NAMALWA (cell line): ENCODE measurements around the gene GRIN2A.

ENCODE experiments used
- DNase-seq: peaks from one replicate; pipeline ENCODE4 v3.0.0-alpha.2; 2015; ENCODE audit warnings: low spot score

GRIN2A gene

DNA sequence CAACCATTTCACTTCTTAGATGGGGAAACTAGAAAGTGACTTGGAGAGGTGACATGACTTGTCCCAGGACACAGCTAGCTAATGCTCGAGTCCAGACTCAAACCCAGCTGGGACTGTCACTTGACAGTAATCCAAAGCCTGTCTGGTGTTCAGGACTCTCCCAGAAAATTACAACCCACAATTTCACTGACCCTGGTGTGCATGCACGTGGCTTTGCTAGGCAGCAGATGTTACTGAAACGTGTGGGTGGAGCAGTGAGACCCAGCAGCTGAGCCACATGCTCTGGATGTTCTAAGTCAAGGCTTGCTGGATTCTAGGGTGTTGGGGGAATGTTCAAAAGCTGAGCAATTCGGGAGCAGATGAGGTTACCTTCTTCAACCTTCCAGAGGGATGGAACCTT, 364.6 kb downstream of the GRIN2A start:
- no peak for DNase-seq

DNA sequence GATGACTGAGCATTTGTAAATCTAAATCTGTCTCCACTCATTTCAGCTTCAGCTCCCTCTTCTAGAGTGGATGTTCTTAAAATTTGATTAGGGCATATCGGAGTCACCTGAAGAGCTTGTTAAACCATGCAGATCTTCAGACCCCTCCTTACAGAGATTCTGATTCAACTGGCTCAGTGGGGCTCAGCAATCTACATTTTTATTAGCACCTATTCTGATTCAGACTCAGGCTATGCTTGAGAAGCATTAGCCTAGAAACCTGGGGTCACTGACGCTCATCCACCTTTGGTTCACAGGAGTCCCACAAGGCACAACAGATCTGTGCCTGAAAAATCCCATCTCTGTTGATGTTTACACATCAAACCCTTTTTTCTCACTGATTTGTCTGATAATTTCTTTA, 365.6 kb downstream of the GRIN2A start:
- no peak for DNase-seq

DNA sequence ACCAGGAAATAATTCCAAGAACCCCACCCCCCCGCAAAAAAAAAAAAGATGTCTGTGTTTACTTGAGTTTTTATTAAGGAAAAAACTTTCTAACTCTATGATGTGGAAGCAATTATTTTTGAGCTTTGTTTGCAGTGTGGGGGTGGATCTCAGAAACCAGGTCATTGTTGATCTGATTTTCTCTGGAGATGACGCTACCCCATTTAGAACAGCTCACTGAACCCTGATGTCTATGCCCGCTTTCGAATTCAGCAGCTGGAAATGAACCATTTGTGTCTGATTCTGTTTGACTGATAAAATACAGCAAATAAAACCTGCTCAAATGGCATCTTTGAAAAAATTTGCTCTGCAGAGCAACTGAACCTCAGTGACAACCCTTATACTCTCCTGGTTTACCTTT, 368.6 kb downstream of the GRIN2A start:
- DNase-seq = no peak

DNA sequence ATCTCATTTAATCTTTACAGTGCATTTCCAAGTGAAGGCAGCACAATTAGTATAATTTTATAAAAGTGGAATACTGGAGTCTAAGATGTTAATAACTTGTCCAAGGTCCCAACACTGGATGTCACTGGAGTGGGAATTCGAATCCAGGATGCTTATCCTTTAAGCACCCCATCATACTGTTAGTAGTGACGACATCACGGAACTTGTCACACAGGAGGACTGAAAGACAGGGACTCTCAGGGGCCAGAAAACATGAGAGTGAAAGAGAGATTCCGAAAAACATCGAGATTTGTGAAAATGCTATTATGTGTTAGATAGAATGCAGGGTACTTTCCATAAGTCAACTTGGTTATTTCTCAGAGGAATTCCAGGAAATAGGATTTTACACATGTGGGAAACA, 374.0 kb downstream of the GRIN2A start:
- no peak for DNase-seq

DNA sequence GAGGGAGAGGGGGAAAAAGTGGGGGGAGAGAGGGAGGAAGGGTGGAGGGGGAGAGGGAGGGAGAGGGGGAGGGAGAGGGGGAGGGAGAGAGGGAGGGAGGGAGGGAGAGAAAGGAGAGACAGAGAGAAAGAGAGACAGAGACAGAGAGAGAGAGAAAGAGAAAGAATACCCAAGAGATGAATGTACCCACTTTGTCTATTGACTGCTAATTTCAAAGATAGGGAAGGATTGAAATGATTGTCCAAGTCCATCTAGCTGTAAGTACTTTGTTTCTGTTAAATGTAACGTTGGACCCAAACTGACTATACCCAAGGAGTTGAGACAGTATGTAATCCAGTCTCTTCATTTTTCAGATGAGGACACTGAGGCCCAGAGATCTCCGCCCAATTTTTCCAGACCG, 374.9 kb downstream of the GRIN2A start:
- no peak for DNase-seq

DNA sequence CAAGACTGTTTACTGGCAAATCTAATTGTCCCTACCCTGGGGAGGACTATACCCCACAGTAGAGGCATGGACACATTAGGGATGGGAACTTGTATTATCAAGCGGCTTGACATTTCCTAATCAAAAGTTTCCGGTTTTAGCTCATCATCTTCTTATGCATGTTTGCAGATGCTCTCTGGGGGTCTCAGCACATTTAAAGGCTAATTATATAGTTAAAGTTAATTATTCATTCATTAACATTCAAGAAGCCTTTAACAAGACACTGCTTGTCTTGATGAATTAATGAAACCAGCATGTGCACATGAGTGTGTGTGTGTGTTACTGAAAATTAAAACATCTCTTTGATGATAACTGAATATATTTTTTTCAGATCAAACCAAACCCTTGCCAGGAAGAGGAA, 377.1 kb downstream of the GRIN2A start:
- DNase-seq = no peak

DNA sequence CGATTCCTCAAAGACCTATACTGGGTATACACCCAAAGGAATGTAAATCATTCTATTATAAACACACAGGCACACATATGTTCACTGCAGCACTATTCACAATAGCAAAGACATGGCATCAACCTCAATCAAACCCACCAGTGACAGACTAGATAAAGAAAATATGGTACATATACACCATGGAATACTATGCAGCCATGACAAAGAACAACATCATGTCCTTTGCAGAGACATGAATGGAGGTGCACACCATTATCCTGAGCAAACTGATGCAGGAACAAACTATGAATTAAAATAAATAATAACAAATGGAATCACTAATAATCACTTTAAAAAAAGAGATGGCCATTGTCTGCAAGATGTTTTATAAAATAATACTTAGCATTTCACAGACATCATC, 380.1 kb downstream of the GRIN2A start:
- DNase-seq = no peak

DNA sequence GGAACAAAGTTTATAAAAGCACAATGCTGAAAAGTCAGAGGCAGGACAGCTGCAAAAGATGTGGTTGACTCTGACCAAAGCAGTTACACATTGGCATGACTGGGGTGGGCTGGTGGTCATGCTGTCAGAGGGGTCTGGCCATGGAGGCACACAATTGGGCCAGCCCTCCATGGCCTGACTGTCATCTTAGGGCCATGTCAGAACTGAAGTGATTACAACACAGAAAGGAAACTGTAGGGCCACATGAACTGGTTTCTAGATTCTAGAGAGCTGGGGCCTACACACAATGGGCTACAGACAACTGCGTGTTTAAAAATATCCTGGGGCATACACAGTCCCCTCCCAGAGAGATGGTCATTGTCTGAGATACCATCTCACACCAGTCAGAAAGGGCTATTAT, 380.6 kb downstream of the GRIN2A start:
- no peak for DNase-seq

DNA sequence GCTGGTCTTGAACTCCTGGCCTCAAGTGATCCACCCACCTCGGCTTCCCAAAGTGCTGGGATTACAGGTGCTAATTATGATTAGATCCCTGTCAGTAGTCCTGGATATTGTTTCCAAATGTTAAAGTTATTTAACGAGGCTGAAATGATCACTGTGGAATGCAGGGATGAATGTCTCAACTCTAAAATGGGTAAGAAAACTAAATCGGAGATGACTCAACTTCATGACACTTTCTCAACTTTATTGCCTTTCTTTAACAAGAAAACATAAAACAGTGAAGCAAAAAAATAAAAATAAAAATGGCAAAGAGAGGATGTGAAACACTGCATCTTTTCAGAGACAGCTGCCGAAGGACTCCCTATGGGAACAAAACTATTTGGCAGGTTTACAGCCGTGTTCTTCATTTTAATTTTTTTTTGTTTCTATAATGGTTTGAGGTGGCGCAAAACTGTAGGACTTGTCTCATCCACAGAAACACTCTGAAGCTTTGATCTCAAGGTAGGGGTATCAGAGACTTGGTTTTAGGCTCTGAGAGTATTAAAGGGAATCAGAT, 382.0 kb downstream of the GRIN2A start:
- DNase-seq = no peak

DNA sequence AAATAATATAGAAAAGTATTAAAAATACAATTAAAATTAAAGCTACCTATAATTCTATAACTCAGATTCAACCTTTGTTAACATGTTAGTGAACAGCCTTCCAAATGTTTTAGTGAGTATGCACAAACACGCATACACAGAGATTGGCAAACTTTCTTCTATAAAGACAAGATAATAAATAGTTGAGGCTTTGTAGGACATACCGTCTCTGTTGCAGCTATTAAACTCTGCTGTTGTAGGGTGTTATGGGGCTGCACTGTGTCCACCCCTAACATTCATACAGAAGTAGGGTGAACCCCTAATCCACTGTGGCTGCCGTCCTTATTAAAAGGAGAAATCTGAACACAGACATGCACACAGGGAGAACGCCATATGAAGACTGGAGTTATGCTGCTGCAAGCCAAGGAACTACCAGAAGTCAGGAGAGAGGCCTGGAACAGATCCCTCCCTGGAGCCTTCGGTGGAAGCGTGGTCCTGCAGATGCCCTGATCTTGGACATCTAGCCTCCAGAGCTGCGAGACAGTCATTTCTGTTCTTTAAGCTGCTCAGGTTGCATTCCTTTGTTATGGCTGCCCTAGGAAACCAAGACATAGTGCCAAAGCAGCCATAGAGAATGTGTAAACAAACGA, 383.2 kb downstream of the GRIN2A start:
- DNase-seq = no peak

DNA sequence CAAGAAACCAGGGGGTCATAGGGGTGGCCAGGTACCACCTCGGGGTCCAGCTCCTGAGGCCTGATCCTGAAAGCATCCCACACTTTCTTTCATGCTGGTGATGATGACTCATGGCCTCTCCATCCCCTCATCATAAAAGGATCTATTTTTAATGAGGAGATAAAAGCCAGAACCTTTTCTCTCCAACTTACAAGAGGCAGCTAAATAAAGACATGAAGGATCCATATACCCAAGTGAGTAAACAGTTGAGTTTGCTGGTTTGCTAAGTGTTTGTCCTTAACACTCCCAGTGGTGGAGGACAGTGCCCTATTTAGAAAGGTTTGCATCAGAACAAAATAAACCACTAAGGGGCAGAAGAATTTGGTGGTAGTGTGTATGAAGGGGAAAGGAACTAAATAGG, 383.8 kb downstream of the GRIN2A start:
- no peak for DNase-seq

DNA sequence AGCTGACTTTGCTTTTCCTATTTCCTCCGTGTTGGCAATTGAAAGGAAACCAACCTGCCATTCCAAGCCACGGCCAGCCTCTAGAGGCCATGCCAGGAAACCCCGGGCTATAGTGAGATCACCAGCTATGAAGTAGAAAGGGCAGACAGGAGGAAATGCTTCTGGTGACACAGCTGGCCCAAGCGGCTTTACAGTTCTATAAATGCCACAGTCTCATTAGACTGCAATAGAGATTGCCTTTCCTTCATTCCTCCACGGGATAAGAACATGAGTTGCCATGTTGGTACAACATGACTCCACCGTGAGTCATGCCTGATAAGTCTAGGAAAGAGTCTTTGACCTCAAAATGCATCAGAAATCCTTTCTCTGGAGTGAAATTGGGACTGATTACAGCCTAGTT, 384.9 kb downstream of the GRIN2A start:
- DNase-seq = no peak

DNA sequence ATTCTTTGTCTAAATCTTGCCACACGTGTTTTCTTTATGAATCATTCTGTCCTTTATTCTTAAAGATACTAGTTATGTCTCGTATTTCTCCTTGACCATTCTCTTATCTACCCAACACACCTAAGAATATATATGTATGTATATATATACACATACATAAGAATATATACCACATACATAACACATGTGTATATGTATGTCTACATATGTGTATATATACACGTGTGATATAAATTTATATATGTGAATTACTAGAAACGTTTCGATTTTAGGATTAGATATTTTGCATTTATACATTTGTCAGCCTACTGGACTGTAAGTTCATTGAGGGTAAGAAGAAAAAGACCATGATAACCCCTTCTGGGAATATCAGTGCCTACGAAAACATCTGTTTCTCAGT, 388.6 kb downstream of the GRIN2A start:
- no peak for DNase-seq

DNA sequence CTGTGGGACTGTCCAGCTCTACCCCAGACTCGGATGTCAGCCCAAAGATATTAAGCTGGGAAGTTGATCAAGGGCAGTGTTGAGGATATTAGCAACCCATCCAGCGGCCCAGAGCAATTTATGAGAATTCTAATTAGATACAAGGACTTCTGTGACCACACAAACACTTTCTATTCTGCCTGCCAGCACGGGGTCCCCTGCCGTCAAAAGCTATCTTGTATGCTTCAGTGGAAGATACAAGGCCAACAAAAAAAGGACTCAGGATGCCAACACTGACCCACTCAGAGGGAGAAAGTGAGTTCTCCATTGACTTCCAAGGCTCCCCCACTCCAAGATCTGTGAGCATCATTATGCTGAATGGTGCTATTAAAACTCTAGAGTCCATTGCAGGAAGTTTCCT, 390.7 kb downstream of the GRIN2A start:
- DNase-seq = no peak

DNA sequence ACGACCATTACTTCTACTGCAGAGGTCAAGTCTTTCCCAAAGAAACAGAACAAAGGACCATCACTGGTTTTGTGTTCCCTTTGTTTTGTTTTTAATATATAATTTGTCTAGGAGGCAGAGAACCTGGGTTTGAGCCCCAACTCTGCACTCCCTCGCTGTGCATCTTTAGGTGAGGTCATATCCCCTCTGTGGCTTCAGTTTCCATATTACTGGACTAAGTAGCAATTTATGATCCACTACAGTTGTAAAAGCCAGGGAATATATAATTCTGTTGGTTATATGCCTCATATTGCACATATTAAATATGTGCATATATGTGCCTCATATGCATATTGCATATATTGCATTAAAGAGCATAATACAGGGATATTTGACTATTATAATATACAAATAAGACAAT, 392.0 kb downstream of the GRIN2A start:
- DNase-seq = no peak

DNA sequence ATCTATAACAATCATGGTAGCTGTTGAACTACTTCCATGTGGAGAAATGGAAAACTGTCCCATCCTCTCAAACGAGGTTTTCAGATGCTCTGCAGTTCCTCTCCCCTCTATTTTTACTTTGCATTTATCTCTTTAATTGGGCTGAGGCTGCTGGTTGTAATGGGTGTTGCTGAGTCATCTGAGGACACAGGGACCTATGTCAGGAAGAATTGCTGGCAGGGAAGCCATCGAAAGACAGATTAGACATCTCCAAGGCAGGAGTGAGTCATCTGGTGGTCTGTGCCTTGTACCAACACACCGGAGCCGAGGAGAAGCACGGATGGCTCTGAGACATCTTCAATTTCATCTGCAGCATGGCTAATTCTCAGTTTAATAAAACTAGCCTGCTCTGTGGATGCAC, 394.5 kb downstream of the GRIN2A start:
- no peak for DNase-seq

DNA sequence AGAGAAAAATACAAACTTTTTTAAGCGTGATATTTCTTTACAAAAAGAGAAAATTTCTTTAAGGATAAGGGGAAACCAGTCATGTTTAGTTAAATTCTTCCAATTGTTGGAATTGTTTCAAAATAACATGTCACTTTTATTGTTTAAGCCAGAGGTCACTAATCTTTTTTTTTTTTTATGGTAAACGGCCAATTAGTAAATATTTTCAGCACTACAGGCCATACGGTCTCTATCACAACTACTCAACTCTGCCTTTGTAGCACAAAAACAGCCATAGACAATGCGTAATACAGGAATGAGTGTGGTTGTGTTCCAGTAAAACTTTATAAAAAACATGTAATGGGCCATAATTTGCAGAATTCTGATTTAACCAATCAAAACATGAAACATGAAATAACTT, 401.4 kb downstream of the GRIN2A start:
- DNase-seq = no peak

DNA sequence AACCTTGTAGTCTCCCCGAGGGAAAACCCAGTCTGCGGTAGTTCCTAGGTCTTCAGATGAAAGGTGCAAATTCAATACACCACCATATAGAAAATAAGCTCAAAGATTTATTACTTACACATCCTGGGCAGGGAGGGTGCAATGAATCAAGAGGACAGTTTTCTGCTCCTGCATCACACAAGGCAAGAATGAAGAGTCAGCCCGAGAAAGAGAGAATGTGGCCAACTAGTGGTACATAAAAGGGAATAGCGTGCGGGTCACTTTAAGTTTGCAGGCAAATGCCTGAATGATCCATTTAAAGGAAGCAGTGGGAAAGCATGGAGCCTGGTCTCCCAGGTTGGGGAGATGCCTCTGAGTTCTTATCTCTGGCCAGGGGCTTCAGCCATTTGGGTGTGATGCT, 403.4 kb downstream of the GRIN2A start:
- no peak for DNase-seq

DNA sequence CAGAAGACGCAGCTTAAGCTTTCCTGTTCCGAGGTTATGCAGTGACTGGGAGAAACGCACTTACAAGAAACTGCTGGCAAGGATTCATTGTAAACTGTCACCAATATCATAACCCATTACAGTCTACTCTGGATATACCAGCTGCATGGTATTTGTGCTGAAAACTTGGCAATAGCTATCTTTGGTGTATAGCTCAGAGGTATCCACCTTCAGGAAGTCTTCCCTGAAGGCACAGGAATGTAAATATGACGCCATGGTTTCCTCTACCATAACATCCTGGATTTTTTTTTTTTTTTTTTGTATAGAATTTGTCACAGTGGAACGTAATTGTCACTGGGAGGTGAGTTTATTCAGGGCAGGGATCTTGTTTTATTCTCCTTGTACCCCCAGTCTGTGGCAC, 406.2 kb downstream of the GRIN2A start:
- no peak for DNase-seq

DNA sequence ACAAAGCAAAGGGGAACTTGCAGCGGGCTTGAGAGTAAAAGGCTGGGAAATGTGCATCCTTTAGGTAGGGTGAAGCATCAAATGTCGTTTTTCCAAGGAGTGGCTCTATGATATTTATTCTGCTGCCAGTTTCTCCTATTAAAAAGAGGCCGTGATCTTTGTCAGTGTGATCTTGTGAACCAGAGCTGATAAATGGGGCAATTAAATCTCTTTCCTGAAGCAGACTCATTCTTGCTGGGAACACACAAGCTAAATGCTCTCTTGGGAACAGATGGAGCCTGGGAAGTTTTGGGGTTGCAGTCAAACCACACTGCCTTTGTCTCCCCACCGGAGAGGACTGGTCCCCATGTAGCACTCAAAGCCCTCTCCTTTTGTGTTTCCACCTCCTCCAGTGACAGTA, 408.9 kb downstream of the GRIN2A start:
- no peak for DNase-seq

DNA sequence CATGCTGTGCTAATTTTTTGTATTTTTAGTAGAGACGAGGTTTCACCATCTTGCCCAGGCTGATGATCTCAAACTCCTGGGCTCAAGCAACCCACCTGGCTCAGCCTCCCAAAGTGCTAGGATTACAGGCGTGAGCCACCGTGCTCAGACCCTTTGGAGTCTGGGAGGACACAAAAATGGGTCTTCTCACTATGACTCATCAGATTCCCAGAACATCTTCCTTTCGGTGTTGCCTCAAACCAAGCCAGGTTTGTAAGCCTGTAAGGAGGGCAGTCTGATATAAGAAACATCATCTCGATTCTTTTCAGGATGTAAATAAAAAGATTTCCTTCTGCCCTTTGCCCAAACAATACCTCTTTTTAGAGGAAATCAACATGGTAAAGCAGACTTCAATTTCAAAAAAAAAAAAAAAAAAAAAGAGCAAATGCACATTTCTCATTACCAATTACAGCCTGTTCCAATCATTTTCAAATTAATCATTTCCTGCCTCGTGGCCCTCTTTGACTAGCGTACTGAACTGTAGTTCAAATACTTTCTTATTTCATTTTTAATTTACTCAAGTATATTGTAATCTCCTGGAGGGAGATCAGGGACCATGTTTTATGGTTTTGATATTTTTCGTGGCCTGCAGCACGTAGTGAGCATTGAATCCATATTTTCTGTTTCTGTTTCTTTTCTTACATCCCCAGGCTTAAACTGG, 409.6 kb downstream of the GRIN2A start:
- DNase-seq = no peak

DNA sequence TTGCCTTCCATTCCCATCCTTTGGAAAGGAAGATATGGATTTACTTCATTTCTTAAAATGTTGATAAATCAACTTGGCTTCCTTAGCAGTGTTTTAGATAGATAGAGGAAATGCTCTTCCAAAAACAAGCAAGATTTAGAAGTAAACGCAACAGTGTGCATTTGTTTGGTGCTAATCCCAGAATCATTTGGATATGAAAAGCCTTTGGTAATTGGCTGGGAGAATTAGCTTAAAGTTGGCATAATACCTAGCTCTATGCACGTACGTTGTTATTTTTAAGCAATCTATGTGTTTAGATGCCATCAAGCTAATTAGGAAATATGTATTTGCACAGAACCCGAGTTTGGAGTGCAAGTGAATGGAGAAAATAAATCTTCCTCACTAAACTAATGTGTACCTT, 415.3 kb downstream of the GRIN2A start:
- no peak for DNase-seq

DNA sequence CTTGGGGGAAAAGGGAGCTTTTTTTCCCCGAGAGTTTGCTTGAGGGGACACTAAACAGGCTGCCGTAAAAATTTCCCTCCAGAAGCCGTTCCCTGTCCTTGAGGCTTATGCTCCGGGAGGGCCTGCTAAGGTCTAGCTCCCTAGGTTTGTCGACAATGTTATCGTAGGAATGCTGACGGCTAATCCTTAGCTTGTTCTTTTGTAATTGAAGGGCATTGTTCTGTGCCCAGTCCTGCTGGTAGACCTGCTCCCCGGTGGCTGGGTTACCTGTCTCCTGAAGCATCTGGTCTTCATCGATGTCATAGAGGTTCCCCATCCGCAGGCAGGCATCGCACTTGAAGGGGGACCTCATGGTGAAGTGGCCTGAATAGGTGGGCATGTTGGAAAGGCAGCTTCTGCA, 418.7 kb downstream of the GRIN2A start:
- DNase-seq = no peak

DNA sequence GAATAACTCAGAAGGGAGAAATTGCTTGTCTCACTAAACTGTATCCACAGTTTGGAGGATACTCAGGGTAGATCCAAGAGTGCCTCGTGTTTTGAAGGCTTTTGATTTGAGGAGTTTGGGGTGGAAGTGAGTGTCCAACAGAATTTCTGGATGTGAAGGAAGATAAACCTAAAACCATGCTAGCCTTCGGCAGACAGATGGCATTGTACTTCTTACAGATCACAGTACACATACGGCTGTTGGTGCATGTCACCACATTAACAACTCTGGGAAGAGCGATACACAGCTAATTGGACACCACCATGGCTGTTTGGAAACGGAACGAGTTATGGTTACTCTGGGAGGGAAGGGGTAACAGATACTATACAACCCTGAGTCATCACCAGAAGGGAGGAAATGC, 420.4 kb downstream of the GRIN2A start:
- DNase-seq = no peak
